H1 (cell line): ENCODE data around the gene ZNF646. TPM values are rescaled to one million over a fixed set of nuclear protein-coding genes. Genes with fewer than 3 reads are reported as not detected.

Experiments used
- KDM1A ChIP-seq: fragments of 200-600, 300-600 bp; sonication (generic); IDR thresholded peaks from 2 replicates; pipeline ENCODE4 v1.7.1; 2016; ENCODE audit warnings: mild to moderate bottlenecking, low read length, borderline replicate concordance
- polyA plus RNA-seq, 7 experiments: library from polyadenylated mRNA; depleted of rRNA in 3 of 7; stranded (reverse) in 5 of 7; unstranded in 2 of 7; fragments of >200 nt in 5 of 7; fragments of 200-250 nt in 2 of 7; gene quantifications; 1 replicate in 5 of 7; 2 replicates in 1 of 7; 4 replicates in 1 of 7; pipeline versions ENCODE4 v1.2.1 to v1.2.3, GENCODE V29; 2011 to 2013; ENCODE audit warnings: missing spikeins in 2 of 7, mixed read lengths in 2 of 7
- total RNA-seq: library from RNA; stranded (reverse); fragmentation: NEBNext Ultra II Directional; extraction: Animal tissue kit (Norgen Biotek cat#: 25700); gene quantifications from 2 replicates; pipeline ENCODE4 v1.2.1, GENCODE V29; 2021

Gene ZNF646
- total and polyA plus RNA-seq, 2 of the 8 experiments (the other 6 are each of a cell fraction or from before 2014, with no cell fraction given), result 6.5 to 25.0 TPM

- no peak for TF ChIP-seq KDM1A
These were observed 5.2 kb downstream of the ZNF646 start (continued) for GRCh38 chr16:31079342-31079944.
